WTC11 (cell line): Measurements from ENCODE around the gene SHC2.

ENCODE experiments used
- ETV6 ChIP-seq: sonication (generic); formaldehyde crosslinking; IDR thresholded peaks from 2 replicates; pipeline ENCODE4 v1.8.1; 2022; ENCODE audit warnings: mild to moderate bottlenecking, missing genetic modification reagents
- FOXK1 ChIP-seq: sonication (generic); formaldehyde crosslinking; IDR thresholded peaks from 2 replicates; pipeline ENCODE4 v1.8.0; 2022; ENCODE audit warnings: mild to moderate bottlenecking, moderate library complexity, missing genetic modification reagents
- IRF2 ChIP-seq: sonication (generic); formaldehyde crosslinking; IDR thresholded peaks from 2 replicates; pipeline ENCODE4 v1.8.0; 2022; ENCODE audit warnings: low read depth, missing genetic modification reagents, borderline replicate concordance
- NFE2L1 ChIP-seq: sonication (generic); formaldehyde crosslinking; IDR thresholded peaks from 2 replicates; pipeline ENCODE4 v1.8.1; 2023; ENCODE audit warnings: missing genetic modification reagents
- NR3C1 ChIP-seq: sonication (generic); formaldehyde crosslinking; conservative IDR thresholded peaks from 2 replicates; pipeline ENCODE4 v1.8.1; 2023; ENCODE audit warnings: low read depth, mild to moderate bottlenecking, missing genetic modification reagents
- TEAD1 ChIP-seq: sonication (generic); formaldehyde crosslinking; IDR thresholded peaks from 2 replicates; pipeline ENCODE4 v1.8.0; 2022; ENCODE audit warnings: mild to moderate bottlenecking, missing genetic modification reagents
- ZBTB21 ChIP-seq: sonication (generic); formaldehyde crosslinking; IDR thresholded peaks from 2 replicates; pipeline ENCODE4 v1.8.1; 2023; ENCODE audit warnings: mild to moderate bottlenecking, missing genetic modification reagents, borderline replicate concordance
- TF ChIP-seq, protein P1 (sequence below): fragments of 200-600 bp; IDR thresholded peaks from 2 replicates; pipeline ENCODE4 v1.8.0; 2022; ENCODE audit warnings: antibody characterized with exemption
- TF ChIP-seq, protein P2 (sequence below): sonication (generic); formaldehyde crosslinking; IDR thresholded peaks from 2 replicates; pipeline ENCODE4 v1.8.0; 2022; ENCODE audit warnings: mild to moderate bottlenecking, missing genetic modification reagents
- TF ChIP-seq, protein P3 (sequence below): sonication (generic); formaldehyde crosslinking; IDR thresholded peaks from 2 replicates; pipeline ENCODE4 v1.8.0; 2022; ENCODE audit warnings: mild to moderate bottlenecking, missing genetic modification reagents
- TF ChIP-seq, protein P4 (sequence below): sonication (generic); formaldehyde crosslinking; IDR thresholded peaks from 2 replicates; pipeline ENCODE4 v1.8.1; 2022; ENCODE audit warnings: low read depth, missing genetic modification reagents, borderline replicate concordance

DNA sequence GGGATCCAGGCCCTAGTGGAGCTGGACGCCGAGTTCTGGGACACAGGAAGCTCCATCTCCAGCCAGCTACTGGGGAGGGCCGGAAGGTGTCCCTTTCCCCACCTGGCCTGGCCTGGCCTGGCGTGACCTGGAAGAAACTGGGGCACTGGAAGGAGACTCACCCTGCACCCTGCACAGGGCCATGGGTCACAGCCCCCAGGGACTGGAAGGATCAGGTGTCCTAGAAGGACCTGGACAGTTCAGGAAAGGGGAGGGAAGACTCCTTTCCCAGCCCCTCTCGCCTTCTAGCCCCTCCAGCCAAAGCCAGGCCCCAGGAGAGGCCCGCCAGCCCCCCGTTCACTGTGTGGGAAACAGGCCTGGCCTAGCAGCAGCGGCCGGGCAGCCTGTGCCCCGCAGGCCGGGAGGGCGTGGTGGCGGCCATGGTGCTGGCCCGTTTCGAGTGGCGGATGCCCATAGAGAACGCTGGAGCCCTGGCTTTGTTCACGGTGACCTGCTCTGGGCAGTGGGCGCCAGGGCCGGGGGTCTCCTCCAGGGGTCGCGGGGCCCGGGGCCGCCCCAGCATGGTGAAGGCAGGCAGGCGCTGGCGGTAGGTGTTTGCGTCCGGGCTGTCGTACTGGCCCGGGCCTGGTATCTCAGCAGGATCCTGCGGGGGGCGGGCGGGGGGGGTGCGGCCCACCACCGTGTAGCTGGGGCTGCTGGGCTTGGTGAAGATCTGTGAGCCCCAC, 2.8 kb upstream of the SHC2 start:
- TF ChIP-seq ETV6 (no peak), NR3C1 (no peak), ZBTB21 (CRISPR knock-in tag) (no peak), IRF2 (no peak), NFE2L1 (CRISPR knock-in tag) (no peak), FOXK1 (CRISPR knock-in tag) (no peak), TEAD1 (no peak)
- TF ChIP-seq, protein P1, sequence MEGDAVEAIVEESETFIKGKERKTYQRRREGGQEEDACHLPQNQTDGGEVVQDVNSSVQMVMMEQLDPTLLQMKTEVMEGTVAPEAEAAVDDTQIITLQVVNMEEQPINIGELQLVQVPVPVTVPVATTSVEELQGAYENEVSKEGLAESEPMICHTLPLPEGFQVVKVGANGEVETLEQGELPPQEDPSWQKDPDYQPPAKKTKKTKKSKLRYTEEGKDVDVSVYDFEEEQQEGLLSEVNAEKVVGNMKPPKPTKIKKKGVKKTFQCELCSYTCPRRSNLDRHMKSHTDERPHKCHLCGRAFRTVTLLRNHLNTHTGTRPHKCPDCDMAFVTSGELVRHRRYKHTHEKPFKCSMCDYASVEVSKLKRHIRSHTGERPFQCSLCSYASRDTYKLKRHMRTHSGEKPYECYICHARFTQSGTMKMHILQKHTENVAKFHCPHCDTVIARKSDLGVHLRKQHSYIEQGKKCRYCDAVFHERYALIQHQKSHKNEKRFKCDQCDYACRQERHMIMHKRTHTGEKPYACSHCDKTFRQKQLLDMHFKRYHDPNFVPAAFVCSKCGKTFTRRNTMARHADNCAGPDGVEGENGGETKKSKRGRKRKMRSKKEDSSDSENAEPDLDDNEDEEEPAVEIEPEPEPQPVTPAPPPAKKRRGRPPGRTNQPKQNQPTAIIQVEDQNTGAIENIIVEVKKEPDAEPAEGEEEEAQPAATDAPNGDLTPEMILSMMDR = no peak
- TF ChIP-seq, protein P2, sequence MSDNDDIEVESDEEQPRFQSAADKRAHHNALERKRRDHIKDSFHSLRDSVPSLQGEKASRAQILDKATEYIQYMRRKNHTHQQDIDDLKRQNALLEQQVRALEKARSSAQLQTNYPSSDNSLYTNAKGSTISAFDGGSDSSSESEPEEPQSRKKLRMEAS (CRISPR knock-in tag) = no peak
- TF ChIP-seq, protein P3, sequence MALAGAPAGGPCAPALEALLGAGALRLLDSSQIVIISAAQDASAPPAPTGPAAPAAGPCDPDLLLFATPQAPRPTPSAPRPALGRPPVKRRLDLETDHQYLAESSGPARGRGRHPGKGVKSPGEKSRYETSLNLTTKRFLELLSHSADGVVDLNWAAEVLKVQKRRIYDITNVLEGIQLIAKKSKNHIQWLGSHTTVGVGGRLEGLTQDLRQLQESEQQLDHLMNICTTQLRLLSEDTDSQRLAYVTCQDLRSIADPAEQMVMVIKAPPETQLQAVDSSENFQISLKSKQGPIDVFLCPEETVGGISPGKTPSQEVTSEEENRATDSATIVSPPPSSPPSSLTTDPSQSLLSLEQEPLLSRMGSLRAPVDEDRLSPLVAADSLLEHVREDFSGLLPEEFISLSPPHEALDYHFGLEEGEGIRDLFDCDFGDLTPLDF (CRISPR knock-in tag) = no peak
- TF ChIP-seq, protein P4, sequence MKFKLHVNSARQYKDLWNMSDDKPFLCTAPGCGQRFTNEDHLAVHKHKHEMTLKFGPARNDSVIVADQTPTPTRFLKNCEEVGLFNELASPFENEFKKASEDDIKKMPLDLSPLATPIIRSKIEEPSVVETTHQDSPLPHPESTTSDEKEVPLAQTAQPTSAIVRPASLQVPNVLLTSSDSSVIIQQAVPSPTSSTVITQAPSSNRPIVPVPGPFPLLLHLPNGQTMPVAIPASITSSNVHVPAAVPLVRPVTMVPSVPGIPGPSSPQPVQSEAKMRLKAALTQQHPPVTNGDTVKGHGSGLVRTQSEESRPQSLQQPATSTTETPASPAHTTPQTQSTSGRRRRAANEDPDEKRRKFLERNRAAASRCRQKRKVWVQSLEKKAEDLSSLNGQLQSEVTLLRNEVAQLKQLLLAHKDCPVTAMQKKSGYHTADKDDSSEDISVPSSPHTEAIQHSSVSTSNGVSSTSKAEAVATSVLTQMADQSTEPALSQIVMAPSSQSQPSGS (CRISPR knock-in tag) = no peak
